ENCODE results near the gene UTP3.
"Not testable (repeated sequence)": the region's sequence is repeated elsewhere in the genome, so short reads cannot be mapped to it uniquely, and the experiment has no call there.

The UTP3 gene, protein sequence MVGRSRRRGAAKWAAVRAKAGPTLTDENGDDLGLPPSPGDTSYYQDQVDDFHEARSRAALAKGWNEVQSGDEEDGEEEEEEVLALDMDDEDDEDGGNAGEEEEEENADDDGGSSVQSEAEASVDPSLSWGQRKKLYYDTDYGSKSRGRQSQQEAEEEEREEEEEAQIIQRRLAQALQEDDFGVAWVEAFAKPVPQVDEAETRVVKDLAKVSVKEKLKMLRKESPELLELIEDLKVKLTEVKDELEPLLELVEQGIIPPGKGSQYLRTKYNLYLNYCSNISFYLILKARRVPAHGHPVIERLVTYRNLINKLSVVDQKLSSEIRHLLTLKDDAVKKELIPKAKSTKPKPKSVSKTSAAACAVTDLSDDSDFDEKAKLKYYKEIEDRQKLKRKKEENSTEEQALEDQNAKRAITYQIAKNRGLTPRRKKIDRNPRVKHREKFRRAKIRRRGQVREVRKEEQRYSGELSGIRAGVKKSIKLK

DNA sequence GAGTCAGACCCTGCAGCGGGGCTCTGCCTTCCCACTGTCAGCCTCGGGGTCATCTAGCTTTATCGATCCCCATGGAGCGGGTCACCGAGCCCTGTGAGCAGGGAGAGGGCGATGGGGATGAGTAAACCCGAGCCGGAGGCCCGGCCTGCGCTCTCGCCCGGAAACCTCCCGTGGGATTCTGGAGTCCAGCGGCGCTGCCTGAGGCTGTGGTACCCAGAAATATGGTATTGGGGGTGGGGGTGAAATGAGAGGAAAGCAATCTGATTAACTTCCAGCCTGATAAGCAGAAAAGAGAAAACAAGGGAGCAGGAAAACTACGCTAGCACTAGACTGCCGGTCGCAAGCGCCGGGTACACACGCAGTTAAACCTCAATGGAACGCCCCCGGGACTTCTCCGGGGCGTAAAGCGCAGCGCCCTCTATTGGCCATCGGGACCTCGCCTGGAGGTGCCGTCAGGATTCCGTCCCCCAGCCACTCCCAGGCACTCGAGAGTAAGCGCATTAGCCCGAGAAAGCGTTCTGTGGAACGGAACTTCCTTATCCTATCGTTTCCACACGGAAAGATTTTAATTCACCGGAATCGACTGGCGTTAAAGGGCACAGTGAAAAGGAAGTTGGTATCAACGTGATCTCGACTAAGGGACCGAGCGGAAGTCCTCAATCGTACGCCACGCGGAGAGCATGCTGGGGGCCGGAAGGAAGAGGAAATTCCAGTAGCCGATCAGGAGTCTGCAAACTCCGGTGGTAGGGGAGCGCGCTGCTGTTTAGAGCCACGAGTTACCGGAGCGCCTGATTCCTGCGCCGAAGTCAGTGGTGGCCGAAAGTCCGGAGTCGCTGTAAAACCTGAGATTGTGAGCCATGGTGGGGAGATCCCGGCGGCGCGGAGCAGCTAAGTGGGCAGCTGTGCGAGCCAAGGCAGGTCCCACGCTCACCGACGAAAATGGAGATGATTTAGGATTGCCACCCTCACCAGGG is at the start of gene UTP3:
Gene UTP3 (plus strand): TSS at position 712 of the 974 bp plus-strand sequence. CDS start 146 bp downstream, at position 858.
- in situ Hi-C loops (cut with HindIII; ENCODE audit: low sequenced_read_pairs): no loop called here

DNA sequence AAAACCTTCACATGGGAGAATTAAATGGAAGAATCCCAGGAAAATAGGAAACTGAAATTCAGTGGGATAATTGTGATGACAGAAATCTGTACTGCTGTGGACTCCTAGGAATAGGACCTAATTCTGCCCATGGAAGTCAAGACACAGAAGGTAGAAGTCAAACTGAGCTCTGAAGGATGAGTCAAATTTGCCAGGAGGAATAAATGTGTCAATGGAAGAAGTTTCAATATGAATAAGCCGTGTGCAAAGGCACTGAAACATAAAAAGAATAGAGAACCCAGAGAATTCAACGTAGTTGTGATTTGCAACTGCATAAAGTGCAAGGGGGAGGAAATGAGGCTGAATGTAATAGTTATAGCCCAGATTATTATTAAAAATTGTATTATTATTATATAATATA is 48.1 kb upstream of the UTP3 start:
- in situ Hi-C loops (cut with HindIII; ENCODE audit: low sequenced_read_pairs): no loop called here

DNA sequence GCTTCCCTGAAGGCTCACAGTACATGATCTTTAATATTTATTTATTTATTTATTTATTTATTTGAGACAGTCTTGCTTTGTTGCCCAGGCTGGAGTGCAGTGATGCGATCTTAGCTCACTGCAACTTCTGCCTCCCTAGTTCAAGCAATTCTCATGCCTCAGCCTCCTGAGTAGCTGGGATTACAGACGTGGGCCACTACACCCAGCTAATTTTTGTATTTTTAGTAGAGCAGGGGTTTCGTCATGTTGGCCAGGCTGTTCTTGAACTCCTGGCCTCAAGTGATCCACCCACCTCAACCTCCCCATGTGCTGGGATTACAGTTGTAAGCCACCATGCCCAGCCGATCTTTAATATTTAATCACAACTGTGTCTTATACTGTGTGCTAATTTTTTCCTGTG is 37.6 kb upstream of the UTP3 start:
- in situ Hi-C loops (cut with HindIII; ENCODE audit: low sequenced_read_pairs): not testable (repeated sequence)

DNA sequence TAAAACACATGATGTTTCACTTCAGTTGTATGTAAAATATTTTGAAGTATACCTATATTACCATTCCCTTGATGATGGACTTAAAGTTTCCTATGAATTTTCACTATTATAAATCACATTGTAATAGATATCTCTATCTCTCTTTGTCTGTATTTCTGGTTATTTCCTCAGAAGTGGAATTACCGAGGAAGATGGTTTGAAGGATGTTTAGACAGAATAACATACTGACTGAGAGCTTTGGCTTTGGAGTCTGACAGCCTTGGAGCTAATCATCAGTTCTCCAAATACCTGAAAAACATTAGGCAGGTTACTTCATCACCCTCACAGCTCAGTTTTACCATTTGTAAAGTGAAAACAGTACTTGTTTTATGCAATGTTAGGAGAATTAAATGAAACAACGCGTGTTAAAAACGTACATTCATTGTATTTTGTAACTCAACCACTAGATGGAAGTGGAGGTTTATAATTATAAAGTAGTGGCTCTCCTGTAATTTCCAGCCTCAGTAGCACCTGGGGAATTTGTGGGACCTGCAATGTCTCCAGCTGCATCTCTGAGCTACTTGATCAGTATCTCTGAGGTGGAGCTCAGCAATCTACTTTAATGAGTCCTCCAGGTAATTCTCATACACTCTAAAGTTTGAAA is 36.3 kb upstream of the UTP3 start:
- in situ Hi-C loops (cut with HindIII; ENCODE audit: low sequenced_read_pairs): no loop called here

DNA sequence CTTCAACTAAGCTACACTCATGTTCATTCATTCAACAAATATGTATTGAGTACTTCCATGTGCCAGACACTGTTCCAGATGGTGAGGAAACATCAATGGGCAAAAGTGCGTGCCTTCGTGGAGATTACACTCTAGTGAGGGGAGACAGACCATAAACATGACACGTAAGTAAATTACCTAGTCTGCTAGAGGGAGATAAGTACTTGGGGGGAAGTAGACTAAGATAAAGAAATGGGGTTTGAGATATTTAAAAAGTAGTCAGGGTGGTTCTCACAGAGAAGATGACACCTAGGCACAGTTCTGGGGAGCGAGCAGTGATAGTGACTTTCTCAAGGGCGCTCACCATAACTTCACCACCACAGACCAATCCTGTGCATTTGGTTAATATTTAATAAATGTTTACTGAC is 33.7 kb upstream of the UTP3 start:
- in situ Hi-C loops (cut with HindIII; ENCODE audit: low sequenced_read_pairs): no loop called here

DNA sequence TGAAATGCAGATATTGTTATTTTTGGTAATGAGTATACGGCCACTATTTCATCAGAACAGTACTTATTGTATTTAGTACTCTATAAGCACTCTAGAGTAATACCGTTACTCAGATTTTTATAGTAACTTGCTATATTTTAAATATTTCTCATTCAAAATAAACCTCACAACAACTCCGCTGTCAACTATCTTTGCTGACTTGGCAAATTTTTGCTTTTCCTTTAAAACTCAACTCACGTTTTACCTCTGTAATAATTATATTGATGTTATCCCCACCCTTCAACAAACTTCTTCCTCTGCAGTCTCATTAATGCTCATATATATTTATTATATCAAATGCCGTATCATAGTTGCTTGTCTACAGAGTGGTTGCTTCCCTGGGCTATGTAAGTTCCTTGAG is 31.0 kb upstream of the UTP3 start:
- in situ Hi-C loops (cut with HindIII; ENCODE audit: low sequenced_read_pairs): no loop called here

DNA sequence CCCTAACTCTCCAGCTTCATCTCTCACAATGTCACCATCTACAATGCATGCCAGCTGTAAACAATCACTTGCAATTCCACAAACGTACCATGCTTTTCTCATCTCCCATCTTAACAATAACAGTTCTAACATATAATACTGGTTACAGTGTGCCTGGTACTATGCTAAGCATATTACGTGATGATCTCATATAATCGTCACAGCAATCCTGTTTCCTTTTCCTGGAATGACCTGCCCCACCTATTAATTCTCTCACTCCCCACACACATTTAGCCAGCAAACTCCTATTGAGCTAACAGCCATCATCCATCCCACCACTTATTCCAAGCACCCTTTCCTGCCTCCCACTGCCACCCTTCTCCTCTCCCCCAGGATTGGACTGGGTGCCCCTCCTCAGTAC is 29.9 kb upstream of the UTP3 start:
- in situ Hi-C loops (cut with HindIII; ENCODE audit: low sequenced_read_pairs): no loop called here

DNA sequence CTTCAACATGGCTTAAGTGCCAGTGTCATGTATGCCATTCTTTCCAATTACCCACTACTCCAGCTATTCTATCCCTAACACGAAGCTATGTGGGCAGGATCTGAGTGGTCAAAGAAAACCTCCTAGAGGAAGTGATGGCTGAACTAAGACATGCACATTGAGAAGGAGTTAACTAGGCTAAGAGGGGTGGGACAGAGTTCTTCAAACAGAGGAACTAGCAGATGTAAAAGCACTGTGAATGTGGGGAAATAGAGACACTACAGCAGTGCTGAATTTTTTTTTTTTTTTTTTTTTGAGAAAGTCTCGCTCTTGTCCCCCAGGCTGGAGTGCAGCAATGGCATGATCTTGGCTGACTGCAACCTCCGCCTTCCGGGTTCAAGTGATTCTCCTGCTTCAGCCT is 28.2 kb upstream of the UTP3 start:
- in situ Hi-C loops (cut with HindIII; ENCODE audit: low sequenced_read_pairs): no loop called here

DNA sequence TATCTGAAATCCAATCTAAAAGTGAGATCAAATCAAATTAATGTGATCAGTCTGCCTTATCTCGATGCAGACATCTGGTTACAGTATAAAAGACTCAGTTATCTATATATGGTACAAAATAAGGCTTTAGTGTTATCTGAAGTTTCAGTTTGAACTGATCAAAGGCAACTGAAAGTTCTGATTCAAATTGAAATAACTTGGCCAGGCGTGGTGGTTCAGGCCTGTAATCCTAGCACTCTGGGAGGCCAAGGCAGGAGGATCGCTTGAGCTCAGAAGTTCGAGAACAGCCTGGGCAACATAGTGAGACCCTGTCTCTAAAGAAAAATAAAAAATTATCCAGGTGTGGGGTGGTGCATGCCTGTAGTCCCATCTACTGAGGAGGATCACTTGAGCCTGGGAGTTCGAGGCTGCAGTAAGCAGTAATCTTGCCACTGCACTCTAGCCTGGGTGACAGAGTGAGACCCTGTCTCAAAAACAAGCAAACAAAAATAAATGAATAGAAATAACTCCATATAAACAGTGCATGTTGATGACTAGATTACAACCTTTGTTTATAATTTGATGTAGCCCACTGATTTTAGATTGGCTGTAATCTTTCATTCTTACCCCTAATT is 26.9 kb upstream of the UTP3 start:
- in situ Hi-C loops (cut with HindIII; ENCODE audit: low sequenced_read_pairs): not testable (repeated sequence)

DNA sequence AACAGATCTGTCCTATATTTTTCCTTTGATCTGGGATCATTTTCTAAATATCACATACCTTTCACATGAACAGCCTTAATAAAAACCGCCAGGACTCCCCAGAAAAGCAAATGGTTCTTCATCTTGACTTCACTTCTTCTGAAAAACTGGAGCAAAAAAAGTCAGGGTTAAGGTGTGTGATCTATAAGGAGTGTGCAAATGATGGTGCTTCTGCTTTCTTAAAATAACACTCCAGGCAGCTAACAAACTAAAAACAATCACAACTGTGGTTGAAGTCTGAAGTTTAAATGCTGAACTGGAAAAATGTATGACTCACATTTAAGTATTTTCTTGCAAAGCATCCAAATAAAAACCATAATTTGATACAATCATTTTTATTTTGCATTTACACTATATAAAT is 22.0 kb upstream of the UTP3 start, which contains the start of gene JCHAIN:
Gene JCHAIN (minus strand): TSS at position 140 of the 400 bp plus-strand sequence. CDS start 18 bp downstream, at position 122.
- in situ Hi-C loops (cut with HindIII; ENCODE audit: low sequenced_read_pairs): no loop called here

DNA sequence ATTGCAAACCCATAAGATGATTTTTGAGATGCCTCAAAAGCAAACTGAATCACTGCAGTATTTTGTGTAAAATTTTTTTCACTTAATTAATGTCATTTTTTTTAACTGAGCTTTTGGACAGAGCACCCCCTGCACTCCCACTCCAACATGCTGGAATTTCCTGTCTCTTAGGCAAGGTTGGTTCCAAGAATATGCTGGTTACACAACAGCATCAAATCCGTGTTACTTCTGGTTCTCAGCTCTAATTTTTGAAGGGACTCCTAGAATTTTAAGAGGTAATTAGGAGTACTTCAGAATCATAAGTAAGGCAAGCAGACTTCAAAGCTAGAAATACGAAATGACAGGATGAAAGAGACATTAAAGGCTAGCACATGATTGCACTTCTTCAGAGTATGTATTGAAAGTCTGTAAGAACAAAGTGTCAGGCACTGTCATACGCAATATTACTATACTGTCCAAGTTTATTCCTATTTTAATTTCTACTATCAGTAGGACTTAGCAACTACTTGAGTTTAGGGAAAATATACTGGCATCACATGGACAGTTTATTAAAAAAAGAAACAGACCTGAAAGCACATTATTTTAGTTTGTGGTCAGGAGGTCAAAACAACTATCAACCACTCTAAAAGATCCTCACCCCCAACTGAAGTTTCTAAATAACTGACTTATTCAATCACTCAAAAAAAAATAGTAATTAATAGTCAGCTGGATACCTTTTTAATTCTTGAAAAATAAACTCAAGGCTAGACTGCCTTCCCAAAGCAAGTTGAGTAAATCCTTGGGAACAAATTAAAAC is 20.4 kb upstream of the UTP3 start:
- in situ Hi-C loops (cut with HindIII; ENCODE audit: low sequenced_read_pairs): no loop called here

DNA sequence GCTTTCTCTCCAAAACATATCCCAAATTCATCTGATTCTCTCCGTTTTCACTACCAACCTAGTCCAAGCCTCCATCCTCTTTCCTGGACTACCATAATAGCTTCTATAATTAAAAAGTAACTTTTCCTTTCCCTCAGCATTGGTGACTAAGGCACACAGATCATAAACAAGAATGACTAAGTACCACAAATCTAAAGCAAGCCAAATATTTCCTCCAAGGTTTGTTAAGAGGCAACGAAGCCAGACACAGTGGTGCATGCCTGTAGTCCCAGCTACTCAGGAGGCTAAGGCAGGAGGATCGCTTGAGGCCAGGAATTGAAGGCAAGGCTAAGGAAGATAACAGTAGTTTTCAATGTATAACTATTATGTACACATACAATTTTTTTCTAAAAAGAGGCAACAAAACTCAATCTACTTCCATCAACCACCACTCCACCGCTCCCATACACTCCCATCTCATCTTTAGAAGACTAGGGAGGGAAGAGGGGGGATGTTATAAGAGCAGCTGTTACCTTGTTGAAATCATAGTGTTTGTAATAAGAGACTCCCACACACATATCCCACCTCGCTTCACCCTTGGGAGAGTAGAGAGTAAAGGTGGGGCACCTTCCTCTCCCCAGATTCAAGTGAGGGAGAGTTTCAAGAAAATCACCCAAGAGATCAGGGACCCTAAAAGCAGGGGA is 17.9 kb upstream of the UTP3 start:
- in situ Hi-C loops (cut with HindIII; ENCODE audit: low sequenced_read_pairs): no loop called here

DNA sequence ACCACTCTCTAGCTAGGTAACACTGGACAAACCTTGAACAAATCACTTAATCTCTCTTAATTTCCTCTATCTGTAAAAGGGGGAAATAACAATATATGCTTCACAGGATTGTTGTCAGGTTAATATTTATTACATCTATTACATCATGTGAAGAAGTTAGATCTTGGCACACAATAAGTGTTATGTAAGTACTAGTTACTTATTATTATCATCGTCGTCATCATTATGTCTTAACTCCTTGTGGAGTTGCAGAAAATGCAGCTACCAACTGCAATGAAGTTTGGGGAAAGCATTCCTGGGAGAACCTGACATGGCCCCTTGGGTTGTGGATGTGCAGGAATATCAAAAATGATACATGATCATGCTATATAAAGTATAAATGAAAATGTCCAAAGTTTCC is 17.2 kb upstream of the UTP3 start:
- in situ Hi-C loops (cut with HindIII; ENCODE audit: low sequenced_read_pairs): no loop called here

DNA sequence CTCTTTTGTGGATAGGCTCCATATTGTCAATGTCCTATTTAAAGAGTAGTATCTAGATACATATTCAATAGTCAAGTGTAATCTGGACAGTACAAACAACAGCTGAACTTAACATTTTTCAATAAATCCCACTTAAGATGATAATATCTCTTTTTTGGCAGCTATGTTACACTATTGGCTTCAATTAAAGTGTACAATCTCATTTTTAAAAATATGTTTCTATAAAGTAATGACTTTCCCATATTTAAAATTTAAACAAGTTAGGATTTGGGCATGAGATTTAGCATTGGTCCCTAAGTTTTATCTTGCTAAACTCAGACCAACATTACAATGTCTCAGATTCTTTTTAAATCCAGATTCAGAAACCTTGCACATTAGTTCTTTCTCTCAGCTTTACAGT is 14.1 kb upstream of the UTP3 start:
- in situ Hi-C loops (cut with HindIII; ENCODE audit: low sequenced_read_pairs): no loop called here

DNA sequence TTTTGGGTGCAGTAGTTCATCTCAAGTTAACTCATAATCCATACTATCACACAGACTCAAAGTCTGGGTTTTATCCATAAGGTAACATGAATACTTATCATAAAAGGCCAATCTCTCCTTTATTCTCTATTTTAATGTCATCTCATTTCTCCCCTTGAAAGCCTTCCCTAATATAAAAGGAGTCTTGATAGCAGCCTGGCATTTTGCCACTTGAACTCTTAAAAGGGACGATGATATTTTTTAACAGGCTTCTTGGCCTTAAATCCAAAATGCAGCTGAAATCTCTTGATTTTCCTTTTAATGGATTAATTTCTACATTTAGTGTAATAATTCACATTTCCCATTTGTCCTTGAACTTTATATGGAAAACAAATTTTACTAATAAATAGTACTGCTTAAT is 13.6 kb upstream of the UTP3 start:
- in situ Hi-C loops (cut with HindIII; ENCODE audit: low sequenced_read_pairs): no loop called here

DNA sequence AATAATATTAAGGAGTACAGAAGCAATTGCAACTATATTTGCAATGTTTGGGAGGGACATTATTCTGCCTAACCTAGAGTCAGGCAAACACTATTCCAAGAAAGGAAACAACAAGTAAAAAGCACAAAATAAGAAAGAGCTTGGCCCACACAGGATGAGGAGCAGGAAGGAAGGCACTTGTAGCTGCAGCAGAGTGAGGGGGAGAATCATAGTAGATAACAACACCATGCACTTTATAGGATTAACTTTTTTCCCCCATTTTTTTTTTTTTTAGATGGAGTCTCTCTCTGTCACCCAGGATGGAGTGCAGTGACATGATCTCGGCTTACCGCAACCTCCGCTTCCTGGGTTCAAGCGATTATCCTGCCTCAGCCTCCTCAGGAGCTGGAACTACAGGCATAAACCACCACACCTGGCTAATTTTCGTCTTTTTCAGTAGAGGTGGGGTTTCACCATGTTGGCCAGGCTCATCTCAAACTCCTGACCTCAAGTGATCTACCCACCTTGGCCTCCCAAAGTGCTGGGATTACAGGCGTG is 11.7 kb upstream of the UTP3 start:
- in situ Hi-C loops (cut with HindIII; ENCODE audit: low sequenced_read_pairs): no loop called here

DNA sequence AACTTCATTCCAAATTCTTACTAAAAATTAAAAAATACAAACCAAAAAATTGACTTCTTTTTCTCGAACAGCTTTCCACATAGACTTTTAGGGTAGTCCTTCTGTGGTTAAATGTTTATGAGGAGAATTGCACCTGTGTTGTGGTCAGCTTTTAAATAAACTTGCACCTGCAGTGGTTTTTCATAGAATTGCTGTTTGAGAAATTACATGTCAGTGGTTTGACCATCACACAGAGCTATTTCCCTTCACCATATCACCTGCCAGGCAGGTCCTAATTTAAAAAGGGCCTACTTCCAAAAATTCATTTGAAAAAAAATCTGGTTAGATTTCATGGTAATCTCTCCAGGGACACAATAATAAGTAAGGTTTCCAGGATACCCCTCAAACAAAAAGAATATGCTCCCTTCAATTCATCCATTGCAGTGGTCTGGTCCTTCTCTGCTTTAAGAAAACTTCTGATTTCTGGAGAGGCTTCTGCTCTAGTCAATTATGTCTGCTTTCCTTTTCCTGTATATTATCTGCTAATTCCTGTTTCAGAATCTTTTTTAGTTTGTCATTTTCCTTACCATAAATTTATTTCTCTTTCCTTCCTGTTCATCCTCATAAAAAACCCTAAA is 9.8 kb upstream of the UTP3 start:
- in situ Hi-C loops (cut with HindIII; ENCODE audit: low sequenced_read_pairs): no loop called here

DNA sequence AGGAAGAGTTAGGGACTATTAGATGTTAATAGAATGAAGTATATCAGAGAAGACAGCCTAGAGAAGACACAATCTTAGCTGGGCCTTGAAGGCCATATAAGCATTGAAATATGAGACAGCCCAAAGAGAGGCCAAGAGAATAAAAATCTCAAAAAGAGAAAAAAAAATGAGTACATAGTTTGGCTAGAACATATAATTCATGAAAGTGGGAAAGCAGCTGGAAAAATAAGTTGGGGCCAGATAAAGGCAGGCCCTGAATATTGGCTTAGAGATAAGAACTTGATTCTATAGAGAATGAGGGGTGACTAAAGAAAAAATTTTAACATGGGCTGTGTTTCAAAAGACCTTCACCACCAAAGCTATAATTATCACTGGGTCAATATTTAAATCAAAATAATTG is 7.4 kb upstream of the UTP3 start:
- in situ Hi-C loops (cut with HindIII; ENCODE audit: low sequenced_read_pairs): no loop called here

DNA sequence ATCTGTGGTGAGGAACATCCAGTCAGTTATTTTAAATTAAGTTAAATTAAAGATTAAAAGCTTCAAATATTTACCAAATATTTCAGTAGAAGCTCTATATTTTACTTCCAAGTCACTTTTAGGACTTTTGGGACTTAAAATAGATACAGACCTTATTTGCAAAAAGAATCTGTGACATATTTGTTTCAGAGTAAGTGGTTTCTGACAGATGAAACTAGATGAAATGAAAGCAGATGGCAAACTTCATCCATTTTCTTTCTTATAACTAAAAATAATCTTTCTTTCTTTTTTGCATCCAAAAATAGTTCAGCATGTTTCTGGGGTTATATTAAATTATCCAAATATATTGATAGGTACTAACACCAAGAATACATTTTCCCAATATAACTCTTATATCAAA is 6.6 kb upstream of the UTP3 start:
- in situ Hi-C loops (cut with HindIII; ENCODE audit: low sequenced_read_pairs): no loop called here

All from endothelial cell of hepatic sinusoid (primary cell).